Osteoblast (primary cell): ENCODE results near the gene SRF. TPM values are rescaled to one million over a fixed set of nuclear protein-coding genes. Genes with fewer than 3 reads are reported as not detected.

Experiments used
- DNase-seq: peaks from one replicate; pipeline ENCODE4 v3.0.0; 2011; ENCODE audit warnings: low spot score, mixed read lengths; ENCODE audit not compliant: insufficient read length; ENCODE audit errors: missing footprints
- H2AFZ ChIP-seq: 2 replicates; pipeline ENCODE4 v1.6.0; 2011; ENCODE audit warnings: mild to moderate bottlenecking, low read length
- H3K27ac ChIP-seq: 2 replicates; pipeline ENCODE4 v1.5.1; 2011; ENCODE audit warnings: mild to moderate bottlenecking, low read depth, low read length, moderate library complexity
- H3K27me3 ChIP-seq: 2 replicates; pipeline ENCODE4 v1.6.0; 2012; ENCODE audit warnings: mild to moderate bottlenecking, control low read depth, inconsistent platforms, low read length, moderate library complexity; ENCODE audit not compliant: insufficient read depth
- H3K36me3 ChIP-seq: 2 replicates; pipeline ENCODE4 v1.5.1; 2011; ENCODE audit warnings: mild to moderate bottlenecking, low read length, control low read depth, moderate library complexity; ENCODE audit not compliant: insufficient read depth
- H3K4me1 ChIP-seq: 2 replicates; pipeline ENCODE4 v1.5.1; 2011; ENCODE audit warnings: mild to moderate bottlenecking, low read length, control low read depth, moderate library complexity; ENCODE audit not compliant: insufficient read depth
- H3K4me2 ChIP-seq: 2 replicates; pipeline ENCODE4 v1.6.0; 2011; ENCODE audit warnings: mild to moderate bottlenecking, low read length; ENCODE audit not compliant: insufficient read depth
- H3K4me3 ChIP-seq: fragments of 200-600 bp; sonication (generic); 3 replicates; pipeline ENCODE4 v1.5.1; 2012; ENCODE audit warnings: mild to moderate bottlenecking, low read length, inconsistent platforms; ENCODE audit not compliant: insufficient read depth
- H3K79me2 ChIP-seq: 2 replicates; pipeline ENCODE4 v1.6.0; 2012; ENCODE audit warnings: mild to moderate bottlenecking, low read length, control low read depth, inconsistent platforms; ENCODE audit not compliant: insufficient read depth
- H3K9me3 ChIP-seq: 2 replicates; pipeline ENCODE4 v1.5.1; 2011; ENCODE audit warnings: low read depth, low read length, control low read depth
- H4K20me1 ChIP-seq: 2 replicates; pipeline ENCODE4 v1.6.0; 2012; ENCODE audit warnings: mild to moderate bottlenecking, low read length, control low read depth; ENCODE audit not compliant: insufficient read depth
- CTCF ChIP-seq: IDR thresholded peaks from 2 replicates; pipeline ENCODE4 v1.5.1; 2011; ENCODE audit warnings: mild to moderate bottlenecking, low read depth, low read length, moderate library complexity; ENCODE audit errors: extremely low read depth
- total RNA-seq: library from RNA; depleted of rRNA; stranded (reverse); fragments of >200 nt; gene quantifications from 2 replicates; pipeline ENCODE4 v1.2.3, GENCODE V29; 2012

SRF gene
- total RNA-seq, 1 donor = 20.6 TPM

DNA sequence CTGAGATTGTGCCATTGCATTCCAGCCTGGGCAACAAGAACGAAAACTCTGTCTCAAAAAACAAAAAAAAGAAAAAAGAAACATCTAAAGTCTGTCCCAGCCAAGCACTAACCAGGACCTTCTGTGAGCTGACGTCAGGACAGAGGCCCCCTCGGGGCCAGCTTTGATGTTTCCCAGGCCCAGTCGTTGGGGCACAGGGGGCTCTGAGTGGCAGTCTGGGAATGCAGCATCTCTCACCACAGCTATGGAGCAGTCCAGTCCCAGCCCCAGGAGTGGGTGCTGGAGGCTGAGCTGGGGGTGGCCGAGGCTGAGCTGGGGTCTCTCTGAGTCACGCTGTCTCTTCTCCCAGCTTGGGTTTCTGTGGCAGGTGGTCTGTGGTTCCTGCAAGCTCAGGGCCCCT is 46.0 kb upstream of the SRF start:
- H3K9me3 ChIP-seq = no peaks in the 10 kb centered on the region
- peak; percentile 94 for DNase-seq
- peak overlapping the region; percentile 91 for H3K27ac ChIP-seq
- H3K36me3 ChIP-seq = no peaks in the 10 kb centered on the region
- no peak overlapping the region for H3K4me3 ChIP-seq
- H3K27me3 ChIP-seq = no peaks in the 10 kb centered on the region
- no peaks in the 10 kb centered on the region for H4K20me1 ChIP-seq
- TF ChIP-seq CTCF = no peak
- peak overlapping the region; percentile 0 for H3K4me2 ChIP-seq
- H2AFZ ChIP-seq = no peak overlapping the region
- peaks cover 82% of the 10 kb centered on the region for H3K4me1 ChIP-seq
- peaks cover 37% of the 10 kb centered on the region for H3K79me2 ChIP-seq

GRCh38 chr6:43125555-43125954 is 45.5 kb upstream of the SRF start:
- Histone ChIP-seq H3K4me2 (peak overlapping the region; percentile 0), H3K27me3 (no peaks in the 10 kb centered on the region), H2AFZ (no peak overlapping the region), H3K27ac (peak overlapping the region; percentile 91), H3K36me3 (no peaks in the 10 kb centered on the region), H3K4me3 (no peak overlapping the region), H4K20me1 (peaks cover 3% of the 10 kb centered on the region), H3K79me2 (peaks cover 33% of the 10 kb centered on the region), H3K4me1 (peaks cover 78% of the 10 kb centered on the region), H3K9me3 (no peaks in the 10 kb centered on the region)
- no peak for DNase-seq
- TF ChIP-seq CTCF = no peak

DNA sequence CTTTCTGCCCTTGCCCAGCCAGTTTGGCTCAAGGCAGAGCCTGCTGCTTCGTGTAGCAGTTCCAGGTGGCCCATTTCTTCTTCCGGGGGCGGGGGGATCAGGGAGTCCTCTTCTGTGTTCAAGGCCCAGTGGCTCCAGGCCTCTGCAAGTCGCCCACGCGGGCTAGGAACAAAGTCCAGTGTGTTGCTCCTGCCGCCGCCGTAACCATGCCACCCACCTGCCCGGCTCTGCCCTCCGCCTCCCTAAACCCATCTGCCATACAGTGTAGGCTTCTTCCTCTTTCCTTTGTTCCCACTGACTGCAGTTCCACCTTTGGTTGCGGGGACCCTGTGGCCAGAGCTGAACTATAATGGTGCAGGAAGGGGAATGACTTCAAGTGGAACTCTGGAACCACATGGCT is 43.9 kb upstream of the SRF start:
- H3K27ac ChIP-seq = peak overlapping the region; percentile 91
- H3K36me3 ChIP-seq = peaks cover 5% of the 10 kb centered on the region
- H4K20me1 ChIP-seq = peaks cover 3% of the 10 kb centered on the region
- H2AFZ ChIP-seq = no peak overlapping the region
- peaks cover 63% of the 10 kb centered on the region for H3K4me1 ChIP-seq
- peaks cover 32% of the 10 kb centered on the region for H3K79me2 ChIP-seq
- no peak overlapping the region for H3K4me3 ChIP-seq
- no peak for TF ChIP-seq CTCF
- DNase-seq = peak; percentile 61
- no peaks in the 10 kb centered on the region for H3K9me3 ChIP-seq
- H3K27me3 ChIP-seq = no peaks in the 10 kb centered on the region
- H3K4me2 ChIP-seq = no peak overlapping the region

DNA sequence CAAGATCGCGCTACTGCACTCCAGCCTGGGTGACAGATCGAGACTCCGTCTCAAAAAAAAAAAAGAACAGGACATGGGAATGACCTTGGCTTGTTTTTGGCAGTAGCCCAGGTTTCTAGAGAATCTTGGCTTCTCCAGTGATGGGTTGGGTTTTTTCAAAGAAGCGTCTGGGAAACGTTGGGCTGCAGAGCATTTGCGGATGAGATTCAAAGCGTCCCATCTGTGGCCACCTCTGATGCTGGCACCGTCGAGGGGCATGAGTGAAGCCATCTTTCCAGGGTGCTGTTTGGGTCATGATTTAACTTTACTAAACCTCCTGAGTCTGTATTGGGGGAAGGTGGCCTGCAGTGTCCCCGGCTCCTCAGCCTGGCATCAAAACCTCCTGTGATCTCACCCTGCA is 43.2 kb upstream of the SRF start:
- H2AFZ ChIP-seq = no peak overlapping the region
- H3K4me1 ChIP-seq = peaks cover 56% of the 10 kb centered on the region
- no peak overlapping the region for H3K27ac ChIP-seq
- no peak overlapping the region for H3K4me3 ChIP-seq
- H3K79me2 ChIP-seq = peaks cover 30% of the 10 kb centered on the region
- no peaks in the 10 kb centered on the region for H3K27me3 ChIP-seq
- peaks cover 8% of the 10 kb centered on the region for H3K36me3 ChIP-seq
- H3K4me2 ChIP-seq = no peak overlapping the region
- H3K9me3 ChIP-seq = no peaks in the 10 kb centered on the region
- peaks cover 3% of the 10 kb centered on the region for H4K20me1 ChIP-seq
- TF ChIP-seq CTCF = no peak
- DNase-seq = peak; percentile 53
